HG03378 (cell line): ENCODE results near the gene MRPS15.
"Not testable (repeated sequence)": the region's sequence is repeated elsewhere in the genome, so short reads cannot be mapped to it uniquely, and the experiment has no call there.

Experiments
- ATAC-seq: cut with Tn5 transposase; IDR thresholded peaks from one replicate; pipeline ENCODE4 v1.9.1; 2021; ENCODE audit warnings: mild to moderate bottlenecking, moderate library complexity; ENCODE audit not compliant: unreplicated experiment

The MRPS15 gene

DNA sequence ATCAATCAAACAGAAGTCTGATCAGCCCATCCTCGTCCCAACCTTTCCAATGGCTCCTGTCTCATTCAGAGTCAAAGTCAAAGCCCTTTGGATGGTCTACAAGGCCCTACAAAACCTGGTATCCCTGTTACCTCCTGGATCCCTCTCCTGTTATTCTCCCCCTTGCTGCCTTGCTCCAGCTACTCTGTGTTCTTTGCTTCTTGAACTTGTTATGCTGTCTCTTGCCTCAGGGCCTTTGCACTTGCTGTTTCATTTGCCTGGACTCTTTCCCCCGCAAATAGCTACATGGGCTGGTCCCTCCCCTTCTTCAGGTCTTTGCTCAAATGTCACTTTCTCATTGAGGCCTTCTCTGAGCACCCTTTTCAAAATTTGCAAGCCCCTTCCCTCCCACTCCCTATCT lies 19.9 kb upstream of the MRPS15 start:
- ATAC-seq, result no peak

DNA sequence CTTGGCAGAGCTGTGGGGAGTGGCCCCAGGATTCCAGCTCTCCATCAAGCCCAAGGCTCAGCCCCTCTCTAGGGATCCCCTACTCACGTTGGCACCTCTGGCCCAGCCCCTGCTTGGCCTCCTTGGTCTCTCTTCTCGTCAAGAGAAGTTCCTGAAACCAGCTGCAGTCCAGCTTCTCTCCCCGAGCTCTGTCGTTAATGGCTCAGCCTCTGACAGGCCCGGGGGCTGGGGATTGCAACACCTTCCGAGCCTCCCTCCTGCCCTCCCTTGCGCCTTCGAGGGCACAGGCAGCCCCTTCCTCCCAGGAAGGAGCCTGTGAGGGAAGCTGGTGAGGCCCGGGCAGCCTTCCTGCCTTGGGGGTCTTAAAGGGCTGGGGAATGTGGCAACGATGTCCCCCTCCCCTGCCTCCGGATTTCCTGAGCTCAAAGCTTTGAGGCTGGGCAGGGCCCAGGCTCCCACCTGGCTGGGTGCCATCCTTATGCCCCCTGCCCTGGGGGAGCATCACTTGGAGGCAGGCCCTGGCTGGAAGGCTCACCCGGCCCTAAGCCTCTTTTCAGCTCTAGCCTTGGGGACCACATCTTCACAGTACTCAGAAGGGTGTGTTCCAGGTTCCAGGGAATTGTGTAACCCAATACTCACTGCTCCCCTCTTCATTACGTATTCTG lies 18.7 kb upstream of the MRPS15 start, which contains the start of gene CSF3R:
CSF3R (minus strand) TSS at position 190 of the 665 bp plus-strand sequence. CDS start 3,417 bp downstream, outside the sequence.
- no peak for ATAC-seq

DNA sequence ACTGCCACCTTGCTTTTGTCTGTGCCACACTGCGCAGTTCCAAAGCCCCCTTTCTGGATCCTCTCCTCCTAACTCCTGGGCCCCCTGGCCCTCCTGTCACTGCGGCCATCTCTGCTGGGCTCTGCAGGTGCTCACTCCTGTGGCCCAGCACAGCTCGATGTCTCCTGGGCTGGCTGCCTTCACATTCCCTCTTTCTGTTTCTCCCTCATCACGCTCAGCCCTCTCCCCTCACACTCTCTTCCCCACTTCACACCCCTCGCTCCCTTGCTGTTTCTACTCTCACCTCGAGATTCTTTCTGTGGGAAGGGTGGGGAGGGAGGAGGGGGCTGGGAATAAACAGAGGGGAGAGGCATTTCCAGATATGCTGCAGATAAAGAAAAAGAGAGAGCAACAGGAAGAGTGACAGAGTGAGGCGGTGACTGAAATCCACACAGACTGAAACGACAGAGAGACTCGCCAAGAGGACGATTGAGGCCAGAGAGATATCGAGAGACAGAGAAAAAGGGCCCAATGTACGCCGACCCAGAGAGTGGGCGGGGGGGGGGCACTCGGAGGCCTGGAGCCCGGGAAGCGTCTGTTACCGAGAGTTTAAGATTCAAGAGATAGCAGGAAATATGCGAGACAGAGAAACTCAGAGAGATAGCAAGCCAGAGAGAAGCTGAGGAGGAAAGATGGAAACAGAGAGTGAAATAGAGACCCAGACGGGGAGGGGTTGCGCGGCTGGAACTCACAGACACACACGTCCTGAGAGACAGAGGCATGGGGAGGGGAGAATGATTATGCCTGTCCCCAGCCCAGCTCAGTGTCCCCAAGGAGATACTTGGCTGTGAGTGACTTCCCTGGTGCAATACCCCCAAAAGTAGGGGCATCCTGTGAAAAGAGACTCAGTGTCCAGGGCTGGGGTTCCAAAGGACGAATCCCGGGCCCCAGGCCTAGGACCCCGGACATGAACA lies 17.9 kb upstream of the MRPS15 start:
- ATAC-seq, result no peak

DNA sequence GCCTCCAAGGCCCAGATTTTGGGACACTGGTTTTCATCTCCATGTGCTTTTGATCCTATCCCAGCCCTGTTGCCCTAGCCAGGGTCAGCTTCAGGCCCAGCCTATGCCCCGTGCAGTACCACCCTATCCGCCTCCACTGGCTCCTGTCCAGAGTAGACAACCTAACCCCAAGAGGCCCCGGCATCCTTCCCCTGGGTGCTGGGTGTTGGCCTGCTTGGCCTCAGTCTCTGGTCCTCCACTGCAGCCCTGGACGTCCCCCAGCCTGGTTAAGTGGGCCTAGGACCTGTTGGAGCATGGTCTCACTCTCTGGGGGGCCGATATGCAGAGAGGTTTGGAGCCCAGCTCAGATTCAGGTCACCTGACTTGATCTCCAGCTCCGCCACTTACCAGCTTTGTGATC lies 16.9 kb upstream of the MRPS15 start:
- ATAC-seq, result no peak

DNA sequence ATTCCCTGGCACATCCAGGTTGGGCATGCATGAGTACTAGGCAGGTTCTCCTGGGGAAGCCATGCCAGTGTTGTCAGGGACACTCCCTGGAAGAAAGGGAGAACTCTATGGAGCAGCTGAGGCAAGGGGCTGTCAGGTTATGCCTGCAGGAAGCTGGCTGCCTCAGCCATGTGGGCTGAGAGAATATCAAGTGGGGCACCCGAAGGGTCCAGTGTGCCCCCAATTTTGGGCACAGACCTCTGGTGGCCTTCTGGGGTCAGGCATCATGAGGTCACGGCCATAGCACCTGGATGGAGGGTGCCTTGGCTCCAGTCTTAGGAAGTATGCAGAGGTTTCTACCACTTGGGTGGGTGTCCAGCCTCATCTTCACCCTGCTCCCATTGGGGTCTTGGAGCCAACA lies 16.0 kb upstream of the MRPS15 start:
- no peak for ATAC-seq

DNA sequence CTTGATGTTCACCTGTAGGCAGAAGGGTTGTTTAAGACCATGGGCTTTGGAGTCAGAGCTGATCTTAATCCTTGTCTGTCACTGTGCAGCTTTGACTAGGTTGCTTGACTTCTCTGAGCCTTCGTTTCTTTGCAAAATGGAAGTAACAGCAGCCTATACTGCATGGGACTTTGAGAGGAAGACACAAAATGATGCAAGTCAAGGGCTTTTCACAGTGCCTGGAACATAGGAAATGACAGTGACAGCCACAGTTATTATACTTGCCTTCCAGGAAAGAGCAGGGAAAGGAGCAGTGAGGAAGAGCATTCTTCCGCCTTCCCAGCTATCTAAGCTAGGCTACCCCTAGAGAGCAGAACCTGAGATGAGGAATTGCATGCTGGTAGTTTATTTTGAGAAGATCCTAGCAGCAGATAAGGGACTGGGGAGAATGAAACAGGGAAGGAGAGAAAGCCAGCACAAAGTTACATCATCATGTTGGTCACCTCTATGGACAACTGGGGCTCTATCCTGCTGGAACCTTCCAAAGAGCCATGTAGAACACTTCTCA lies 15.4 kb upstream of the MRPS15 start:
- ATAC-seq, result no peak

DNA sequence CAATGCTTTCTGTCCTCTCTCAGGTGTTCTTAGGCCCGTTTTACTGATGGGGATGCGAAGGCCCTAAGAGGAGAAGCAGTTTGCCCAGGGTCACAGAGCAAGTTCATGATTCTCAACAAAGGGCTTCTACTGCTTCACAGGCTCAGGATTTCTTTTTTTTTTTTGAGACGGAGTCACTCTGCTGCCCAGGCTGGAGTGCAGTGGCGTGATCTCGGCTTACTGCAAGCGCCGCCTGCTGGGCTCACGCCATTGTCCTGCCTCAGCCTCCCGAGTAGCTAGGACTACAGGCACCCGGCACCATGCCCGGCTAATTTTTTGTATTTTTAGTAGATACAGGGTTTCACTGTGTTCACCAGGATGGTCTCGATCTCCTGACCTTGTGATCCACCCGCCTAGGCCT lies 13.4 kb upstream of the MRPS15 start:
- not testable (repeated sequence) for ATAC-seq

DNA sequence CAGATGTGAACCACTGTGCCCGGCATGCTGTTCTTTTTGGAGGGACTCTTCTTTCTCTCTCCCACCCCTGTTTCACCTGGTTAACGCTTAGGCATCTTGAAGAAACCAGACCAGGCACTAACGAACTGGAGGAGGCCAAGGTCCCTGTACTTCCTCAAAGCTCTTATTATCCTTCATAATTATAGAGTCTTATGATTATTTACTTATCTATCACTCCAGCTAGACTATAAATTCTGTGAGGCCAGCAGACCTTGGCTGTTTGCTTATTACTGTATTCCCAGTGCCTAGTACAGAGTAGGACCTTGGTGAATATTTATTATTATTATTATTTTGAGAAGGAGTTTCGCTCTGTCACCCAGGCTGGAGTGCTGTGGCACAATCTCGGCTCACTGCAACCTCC lies 12.8 kb upstream of the MRPS15 start:
- ATAC-seq, result no peak

DNA sequence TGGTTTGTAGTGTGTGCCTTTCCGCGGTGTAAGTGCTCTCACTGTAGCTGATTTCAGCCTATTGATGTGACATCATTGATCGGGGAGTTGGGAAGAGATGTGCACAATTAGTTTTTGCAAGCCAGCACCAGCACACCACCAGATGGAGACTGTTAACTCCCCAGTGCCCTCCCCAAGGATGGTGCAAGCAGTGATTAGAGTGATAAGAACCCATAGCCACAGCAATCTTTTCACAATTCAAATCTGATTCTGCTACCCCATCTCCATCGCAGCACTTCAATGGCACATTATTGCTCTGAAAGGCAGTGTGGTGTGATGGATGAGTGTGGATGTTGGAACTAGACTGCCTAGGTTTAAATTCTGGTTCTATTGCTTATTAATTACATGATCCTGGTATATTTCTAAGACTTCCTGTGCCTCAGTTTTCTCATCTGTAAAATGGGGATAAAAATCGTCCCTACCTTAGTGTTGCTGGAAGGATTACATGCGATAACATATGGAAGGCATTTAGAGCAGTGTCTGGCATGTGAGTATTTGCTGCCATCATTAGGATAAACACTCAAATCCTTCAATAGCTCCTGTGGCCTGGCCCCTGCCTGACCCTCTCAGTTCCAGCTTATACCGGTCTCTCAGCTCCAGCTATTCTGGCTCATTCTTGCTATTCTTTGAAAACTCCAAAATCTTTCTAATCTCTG lies 11.9 kb upstream of the MRPS15 start:
- ATAC-seq, result no peak

DNA sequence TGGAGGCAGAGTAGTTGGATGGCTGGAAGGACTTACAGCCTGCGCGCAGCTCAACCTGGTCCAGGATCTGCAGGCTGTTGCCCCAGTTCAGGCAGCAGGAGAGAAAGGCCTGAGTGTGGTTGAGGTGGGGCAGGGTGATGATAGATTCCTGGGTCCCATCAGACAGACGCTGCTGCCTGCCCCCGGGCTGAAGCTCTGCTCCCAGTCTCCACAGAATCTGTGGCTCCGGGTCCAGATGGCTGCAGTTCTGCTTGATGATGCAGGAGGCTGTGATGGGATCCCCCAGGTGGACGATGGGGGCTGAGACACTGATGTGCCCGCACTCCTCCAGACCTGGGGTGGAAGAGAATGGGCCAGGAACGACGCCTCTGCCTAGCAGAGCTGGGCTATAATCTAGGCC lies 11.2 kb upstream of the MRPS15 start:
- ATAC-seq, result no peak

DNA sequence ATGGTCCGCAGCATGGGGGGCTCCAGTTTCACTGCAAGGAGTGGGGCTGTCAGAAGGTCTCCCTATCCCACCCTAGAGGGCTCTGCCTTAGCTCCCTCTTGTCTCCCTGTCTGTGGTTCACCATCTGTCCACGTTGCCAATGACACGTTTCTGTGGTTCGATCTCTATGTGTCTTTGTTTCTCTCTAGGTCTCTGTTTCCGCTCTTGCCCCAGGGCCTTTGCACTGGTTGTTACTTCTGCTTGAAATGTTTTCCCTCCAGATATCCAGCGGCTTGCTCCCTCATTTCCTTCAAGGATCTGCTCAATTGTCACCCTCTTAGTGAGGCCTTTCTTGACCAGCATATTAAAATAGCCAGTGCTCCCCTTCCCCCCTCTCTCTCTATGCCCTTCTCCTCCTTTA lies 8.5 kb upstream of the MRPS15 start:
- ATAC-seq, result no peak

DNA sequence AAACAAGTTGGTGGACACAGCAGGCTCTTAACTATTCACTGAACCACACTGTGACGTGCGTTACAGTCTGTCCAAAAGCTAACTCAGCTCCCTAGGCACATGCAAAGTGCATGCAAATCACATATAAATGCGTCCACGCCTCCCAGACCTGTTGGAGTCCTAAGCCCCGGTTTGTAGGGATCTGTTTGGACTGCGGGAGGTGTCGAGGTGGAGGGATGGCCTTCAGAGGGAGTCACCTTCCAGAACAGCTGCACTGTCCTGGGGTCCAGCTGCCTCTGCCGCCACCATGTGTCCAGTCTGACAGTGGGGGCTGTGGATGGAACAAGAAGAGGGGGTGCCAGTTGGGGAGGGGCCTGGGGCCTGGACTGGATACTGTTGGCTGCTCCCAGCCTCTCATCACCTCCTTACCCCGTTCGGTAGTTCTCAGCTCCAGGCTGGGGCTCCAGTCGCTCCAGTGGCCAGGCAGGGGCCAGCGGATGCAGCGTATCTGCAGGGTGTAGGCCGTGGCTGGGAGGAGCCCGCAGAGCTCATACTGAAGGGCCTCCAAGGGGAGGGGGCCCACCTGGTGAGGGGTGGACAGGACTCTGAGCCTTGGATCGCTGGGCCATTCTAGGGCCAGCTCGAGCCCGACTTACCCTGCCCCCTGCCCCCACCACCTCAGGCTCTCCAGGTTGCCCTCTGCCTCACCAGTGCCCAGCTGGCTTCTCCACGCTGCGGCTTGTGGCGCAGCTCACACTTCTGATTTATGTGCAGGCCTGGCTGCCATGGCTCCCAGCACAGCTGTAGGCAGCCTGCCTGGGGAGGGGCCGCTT lies 7.9 kb upstream of the MRPS15 start:
- ATAC-seq, result no peak

DNA sequence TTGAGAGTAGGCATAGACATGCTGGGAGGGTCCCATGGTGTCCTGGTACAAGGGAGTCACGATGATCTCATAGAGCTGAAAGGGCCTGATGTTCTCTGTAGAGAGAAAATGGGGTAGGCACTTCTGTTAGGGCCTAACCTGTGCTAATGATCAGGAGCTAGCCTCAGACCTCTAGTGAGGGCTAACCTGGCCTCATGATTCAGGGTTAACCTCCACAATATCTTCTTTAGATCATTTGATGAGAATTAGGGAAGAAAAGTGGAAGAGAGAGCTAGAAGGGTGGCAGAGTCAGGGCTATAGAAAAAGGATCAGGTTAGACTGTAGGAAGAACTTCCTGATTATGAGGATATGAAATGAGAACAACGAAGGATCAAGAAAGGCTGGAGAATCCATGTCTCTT lies 5.0 kb upstream of the MRPS15 start:
- ATAC-seq, result no peak

DNA sequence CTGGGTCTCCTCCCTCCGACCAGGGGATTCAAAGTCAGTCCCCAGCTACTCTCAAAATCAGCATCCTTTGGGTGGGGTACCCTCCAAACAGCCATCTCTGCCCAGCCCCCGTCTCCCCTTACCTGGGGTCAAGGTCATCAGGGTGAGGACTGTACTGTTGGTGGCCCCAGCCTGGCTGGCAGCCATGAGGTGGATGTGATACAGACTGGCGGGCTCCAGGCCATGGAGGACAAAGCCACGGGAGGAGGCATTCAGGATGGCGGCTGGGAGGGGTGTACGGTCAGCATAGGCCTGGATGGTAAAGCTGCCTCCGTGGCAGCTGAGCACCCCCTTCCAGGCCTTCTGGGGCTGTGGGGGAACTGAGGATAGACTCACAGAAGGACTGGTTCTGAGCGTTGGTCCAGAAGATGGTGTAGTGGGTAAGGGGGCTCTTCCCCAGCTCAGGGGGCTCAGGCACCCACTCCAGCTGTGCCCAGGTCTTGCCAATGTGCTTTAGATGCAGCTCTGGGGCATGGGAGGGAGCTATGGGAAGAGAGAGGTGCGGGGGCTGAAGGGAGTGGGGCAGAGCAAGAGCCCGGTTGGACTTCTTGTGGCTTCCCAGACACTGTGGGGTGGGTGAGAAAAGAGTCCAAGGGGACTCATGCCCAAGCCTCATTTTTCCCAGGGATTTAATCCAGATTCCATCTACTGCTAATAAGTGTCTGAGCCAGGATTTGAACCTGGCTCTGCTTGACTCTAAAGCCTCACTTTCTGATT lies 3.7 kb upstream of the MRPS15 start:
- no peak for ATAC-seq

DNA sequence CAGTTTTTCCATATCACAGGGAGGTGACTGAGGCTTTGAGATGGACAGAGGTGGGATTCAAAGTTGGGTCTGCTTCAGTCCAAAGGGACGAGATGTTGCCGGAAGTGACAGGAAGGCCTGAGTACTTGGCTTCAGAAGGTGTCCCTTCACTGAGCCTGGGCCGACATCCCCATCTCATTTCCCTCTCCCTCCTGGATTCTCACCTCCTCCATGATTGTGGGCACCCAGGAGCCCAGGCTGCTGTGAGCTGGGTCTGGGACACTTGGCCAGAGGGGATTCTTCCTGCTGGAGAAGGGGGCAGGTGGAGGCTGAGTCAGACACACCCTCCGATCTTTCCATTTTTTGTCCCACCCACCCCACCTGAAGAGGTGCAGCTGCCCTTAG lies 2.8 kb upstream of the MRPS15 start:
- no peak for ATAC-seq

DNA sequence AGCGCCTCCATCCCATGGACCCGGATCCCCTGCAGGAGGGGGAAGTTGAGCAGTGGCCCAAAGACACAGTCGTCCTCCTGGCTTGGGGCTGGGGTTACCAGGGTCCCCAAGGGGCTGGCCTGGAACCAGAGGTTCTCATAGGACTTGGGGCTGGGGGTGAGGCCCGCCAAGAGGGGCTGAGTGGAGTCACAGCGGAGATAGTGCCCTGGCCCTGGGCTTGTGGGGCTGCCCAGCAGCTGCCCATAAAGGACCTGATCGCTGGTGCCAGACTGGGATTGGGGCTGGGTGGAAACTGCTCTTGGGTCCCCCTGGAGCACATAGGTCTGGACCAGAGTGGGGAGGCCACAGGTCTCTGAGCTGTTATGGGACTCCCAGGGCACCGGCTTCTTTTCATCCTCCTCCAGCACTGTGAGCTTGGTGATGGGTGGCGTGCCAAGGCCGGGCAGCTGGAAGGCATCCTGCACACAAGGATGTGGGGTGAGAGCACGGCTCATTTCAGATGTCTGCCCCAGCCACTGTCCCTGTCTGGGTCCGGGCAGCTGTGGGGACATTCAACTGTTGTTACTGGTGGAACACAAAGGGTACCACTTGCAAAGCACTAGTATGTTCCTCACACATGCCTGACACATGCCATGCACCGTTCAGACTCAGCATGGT lies 2.3 kb upstream of the MRPS15 start:
- ATAC-seq, result no peak

DNA sequence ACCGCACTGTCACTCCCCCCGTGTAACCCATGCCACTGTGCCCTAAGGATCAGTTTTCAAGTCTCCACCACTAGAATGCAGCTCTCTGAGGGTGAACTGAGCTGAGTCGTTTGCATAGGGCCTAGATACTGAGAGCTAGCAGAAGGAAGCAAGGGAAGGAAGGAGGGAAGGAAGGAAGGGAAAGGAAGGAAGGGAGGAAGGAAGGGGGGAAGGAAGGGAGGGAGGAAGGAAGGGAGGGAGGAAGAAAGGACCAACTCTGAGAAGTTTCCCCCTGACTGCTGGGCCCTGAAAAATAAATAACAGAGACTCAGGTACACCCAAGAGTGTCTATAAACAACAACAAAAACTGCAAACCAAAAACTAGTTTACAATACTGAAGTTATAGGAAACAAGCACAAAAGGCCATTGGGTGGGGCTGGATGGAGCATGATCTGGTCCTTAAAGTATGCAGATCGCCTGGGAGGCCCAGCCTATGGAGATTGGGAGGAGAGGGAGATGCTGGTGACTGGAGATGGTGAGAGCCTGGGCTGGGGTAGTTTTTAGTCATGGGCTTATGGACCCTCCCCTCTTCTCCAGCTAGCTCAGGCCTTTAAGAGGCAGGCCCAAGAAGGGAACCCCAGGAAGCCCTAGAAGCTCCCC lies 1.7 kb upstream of the MRPS15 start:
- no peak for ATAC-seq

DNA sequence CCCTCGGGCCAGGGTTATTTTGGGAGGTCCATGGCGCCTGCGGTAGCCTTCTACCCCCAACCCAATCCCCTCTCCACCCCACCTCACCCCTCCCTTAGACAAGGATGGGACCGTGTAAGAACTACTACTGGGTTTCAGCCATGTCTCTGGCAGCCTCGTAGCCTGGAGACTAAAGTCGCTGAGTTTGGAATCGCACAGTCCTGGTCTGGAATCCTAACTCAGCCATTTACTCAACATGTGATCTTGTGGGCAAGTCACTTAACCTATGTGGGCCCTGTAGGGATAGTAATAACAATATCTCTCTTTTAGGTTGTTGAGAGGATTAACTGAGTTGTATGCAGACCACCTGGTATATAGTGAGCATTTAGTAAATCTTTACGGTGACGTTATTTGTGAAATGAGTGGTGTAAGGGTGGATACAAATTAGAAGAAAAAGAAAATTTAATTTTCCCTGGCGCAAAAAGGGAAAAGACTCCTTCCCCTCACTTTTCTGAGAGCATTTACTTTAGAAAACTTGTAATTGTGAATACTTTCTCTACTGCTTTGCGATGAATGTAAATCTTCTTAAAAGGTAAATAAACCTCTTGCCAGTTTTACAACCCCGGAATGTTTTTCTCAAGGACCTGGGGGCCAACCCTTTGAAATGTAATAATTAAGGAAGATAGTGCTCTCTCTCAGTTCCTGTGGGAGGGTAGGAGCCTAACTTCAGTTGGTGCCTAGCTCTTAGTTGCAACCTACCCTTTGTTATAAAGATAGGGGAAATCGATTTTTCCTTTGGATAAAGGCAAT lies 615 bp upstream of the MRPS15 start:
- peak; percentile 23 for ATAC-seq
